Caco-2 (cell line): Measurements from ENCODE around the gene SMYD3. TPM values are rescaled to one million over a fixed set of nuclear protein-coding genes. Genes with fewer than 3 reads are reported as not detected.
"Not testable (repeated sequence)": the region's sequence is repeated elsewhere in the genome, so short reads cannot be mapped to it uniquely, and the experiment has no call there.

Experiments
- BruUV-seq: library from RNA; stranded (reverse); fragments of 400-500 nt; replicated peaks from 2 replicates; lab custom pipeline; 2021; lab: Mats Ljungman, UMichigan
- CTCF ChIA-PET: fragments of 300-600 bp; sonication (Branson Sonifier 250); formaldehyde crosslinking; loops from one replicate; lab custom pipeline; 2022; ENCODE audit warnings: antibody characterized with exemption; lab: Charles Lee
- POLR2A ChIA-PET: fragments of 300-600 bp; sonication (Branson Sonifier 250); formaldehyde crosslinking; loops from one replicate; lab custom pipeline; 2022; ENCODE audit warnings: antibody characterized with exemption; lab: Charles Lee
- DNase-seq, 2 experiments: peaks; one replicate each; pipeline versions ENCODE4 v3.0.0 to v3.0.0-alpha.2; 2020 to 2022
- H3K27me3 ChIP-seq: replicated peaks from 2 replicates; pipeline ENCODE4 v1.6.0; 2011; ENCODE audit warnings: low read length; ENCODE audit not compliant: control insufficient read depth, insufficient read depth
- H3K36me3 ChIP-seq: 2 replicates; pipeline ENCODE4 v1.5.1; 2011; ENCODE audit warnings: low read length; ENCODE audit not compliant: control insufficient read depth, insufficient read depth
- H3K4me1 ChIP-seq: fragments of 250-450 bp; sonication (Bioruptor Pico); 2 replicates; pipeline ENCODE4 v1.5.1; 2020; ENCODE audit warnings: mild to moderate bottlenecking
- H3K4me3 ChIP-seq: 2 replicates; pipeline ENCODE4 v1.5.1; 2011; ENCODE audit warnings: low read depth, mild to moderate bottlenecking, control low read depth, low read length
- H3K9me3 ChIP-seq: fragments of 250-450 bp; sonication (Bioruptor Pico); 2 replicates; pipeline ENCODE4 v1.5.1; 2020; ENCODE audit warnings: mild to moderate bottlenecking, moderate library complexity
- H3K27ac Mint-ChIP-seq: one replicate; pipeline ENCODE4 v1.8.0; 2022; ENCODE audit warnings: mixed read lengths; ENCODE audit not compliant: unreplicated experiment
- H3K27me3 Mint-ChIP-seq: one replicate; pipeline ENCODE4 v1.8.0; 2022; ENCODE audit warnings: mixed read lengths; ENCODE audit not compliant: insufficient read depth, unreplicated experiment
- H3K36me3 Mint-ChIP-seq: one replicate; pipeline ENCODE4 v1.8.0; 2022; ENCODE audit warnings: mild to moderate bottlenecking, mixed read lengths; ENCODE audit not compliant: insufficient read depth, unreplicated experiment
- H3K4me1 Mint-ChIP-seq: one replicate; pipeline ENCODE4 v1.8.0; 2022; ENCODE audit warnings: low read depth, mixed read lengths; ENCODE audit not compliant: unreplicated experiment
- H3K4me3 Mint-ChIP-seq: one replicate; pipeline ENCODE4 v1.8.0; 2022; ENCODE audit warnings: mild to moderate bottlenecking, moderate library complexity, mixed read lengths; ENCODE audit not compliant: unreplicated experiment
- H3K9me3 Mint-ChIP-seq: one replicate; pipeline ENCODE4 v1.8.0; 2022; ENCODE audit warnings: mixed read lengths; ENCODE audit not compliant: unreplicated experiment
- intact Hi-C: fragments of 100-400 bp; cut with micrococcal nuclease; formaldehyde crosslinking; loops from one replicate; pipeline ENCODE4 v1.10.0; 2022; ENCODE audit not compliant: unreplicated experiment
- total RNA-seq: library from RNA; stranded (reverse); gene quantifications from 2 replicates; pipeline ENCODE4 v1.2.3, GENCODE V29; 2022
- TF ChIP-seq, protein P1 (sequence below), 2 experiments: fragments of 200-600 bp in 1 of 2; IDR thresholded peaks; 1 replicate in 1 of 2; 2 replicates in 1 of 2; pipeline versions ENCODE4 v1.5.1 to v1.8.0; 2011 to 2022; ENCODE audit warnings: antibody characterized with exemption in 1 of 2, control low read depth in 1 of 2, inconsistent platforms in 1 of 2, low read depth in 1 of 2, low read length in 1 of 2, mild to moderate bottlenecking in 1 of 2, moderate library complexity in 1 of 2; ENCODE audit not compliant: insufficient read depth in 1 of 2, severe bottlenecking in 1 of 2, unreplicated experiment in 1 of 2

SMYD3 gene
- total RNA-seq, 1 experiment from 2014 or later: 33.0 TPM

DNA sequence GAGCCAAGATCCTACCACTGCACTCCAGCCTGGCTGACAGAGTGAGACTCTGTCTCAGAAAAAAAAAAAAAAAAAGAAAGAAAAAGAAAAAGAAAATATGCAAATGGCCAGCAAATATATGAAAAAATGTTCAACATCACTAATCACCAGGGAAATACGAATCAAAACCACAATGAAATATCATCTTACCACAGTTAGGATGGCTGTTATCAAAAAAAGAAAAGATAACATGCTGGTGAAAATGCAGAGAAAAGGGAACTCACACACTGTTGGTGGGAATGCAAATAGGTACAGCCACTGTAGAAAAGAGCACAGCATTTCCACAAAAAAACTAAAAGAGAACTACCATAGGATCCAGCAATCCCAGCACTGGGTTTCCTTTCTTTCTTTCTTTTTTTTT lies 477.5 kb downstream of the SMYD3 start:
- ChIA-PET POLR2A (no interaction called here), CTCF (no interaction called here)

DNA sequence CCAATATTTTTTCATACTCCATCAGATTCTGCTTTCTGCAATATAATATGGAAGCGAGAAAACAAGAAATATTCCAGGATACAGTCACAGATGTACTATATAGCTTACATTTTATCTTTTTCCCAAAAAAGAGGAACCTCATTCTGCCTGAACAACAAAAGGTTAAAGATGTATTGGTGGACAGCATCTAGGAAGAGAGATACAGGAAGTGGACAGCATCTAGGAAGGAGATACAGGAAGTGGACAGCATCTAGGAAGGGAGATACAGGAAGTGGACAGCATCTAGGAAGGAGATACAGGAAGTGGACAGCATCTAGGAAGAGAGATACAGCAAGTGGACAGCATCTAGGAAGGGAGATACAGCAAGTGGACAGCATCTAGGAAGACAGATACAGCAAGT lies 483.0 kb downstream of the SMYD3 start:
- H3K4me1 ChIP-seq, H3K4me1 Mint-ChIP-seq, H3K36me3 ChIP-seq, BruUV-seq, H3K4me3 ChIP-seq, H3K36me3 Mint-ChIP-seq, H3K4me3 Mint-ChIP-seq, H3K27ac Mint-ChIP-seq, intact Hi-C loops, H3K9me3 ChIP-seq, POLR2A ChIA-PET, CTCF ChIA-PET, DNase-seq, H3K27me3 ChIP-seq, H3K27me3 Mint-ChIP-seq: not testable (repeated sequence)
- H3K9me3 Mint-ChIP-seq: peaks cover 14% of the 10 kb centered on the region

More for the DNA sequence above, 477.5 kb downstream of the SMYD3 start:
- Mint-ChIP-seq H3K27me3 (no peaks in the 10 kb centered on the region), H3K27ac (no peak overlapping the region), H3K36me3 (no peaks in the 10 kb centered on the region), H3K9me3 (peaks cover 14% of the 10 kb centered on the region), H3K4me1 (no peaks in the 10 kb centered on the region), H3K4me3 (no peak overlapping the region)
- DNase-seq: no peak
- Histone ChIP-seq H3K4me3 (no peak overlapping the region), H3K27me3 (no peaks in the 10 kb centered on the region), H3K4me1 (no peaks in the 10 kb centered on the region), H3K9me3 (no peaks in the 10 kb centered on the region), H3K36me3 (no peaks in the 10 kb centered on the region)
- TF ChIP-seq, protein P1, sequence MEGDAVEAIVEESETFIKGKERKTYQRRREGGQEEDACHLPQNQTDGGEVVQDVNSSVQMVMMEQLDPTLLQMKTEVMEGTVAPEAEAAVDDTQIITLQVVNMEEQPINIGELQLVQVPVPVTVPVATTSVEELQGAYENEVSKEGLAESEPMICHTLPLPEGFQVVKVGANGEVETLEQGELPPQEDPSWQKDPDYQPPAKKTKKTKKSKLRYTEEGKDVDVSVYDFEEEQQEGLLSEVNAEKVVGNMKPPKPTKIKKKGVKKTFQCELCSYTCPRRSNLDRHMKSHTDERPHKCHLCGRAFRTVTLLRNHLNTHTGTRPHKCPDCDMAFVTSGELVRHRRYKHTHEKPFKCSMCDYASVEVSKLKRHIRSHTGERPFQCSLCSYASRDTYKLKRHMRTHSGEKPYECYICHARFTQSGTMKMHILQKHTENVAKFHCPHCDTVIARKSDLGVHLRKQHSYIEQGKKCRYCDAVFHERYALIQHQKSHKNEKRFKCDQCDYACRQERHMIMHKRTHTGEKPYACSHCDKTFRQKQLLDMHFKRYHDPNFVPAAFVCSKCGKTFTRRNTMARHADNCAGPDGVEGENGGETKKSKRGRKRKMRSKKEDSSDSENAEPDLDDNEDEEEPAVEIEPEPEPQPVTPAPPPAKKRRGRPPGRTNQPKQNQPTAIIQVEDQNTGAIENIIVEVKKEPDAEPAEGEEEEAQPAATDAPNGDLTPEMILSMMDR (IDR thresholded peaks at IDR 0.05; ENCODE audit: insufficient read depth in 1 of 2, low read depth in 1 of 2, low read length in 1 of 2, severe bottlenecking in 1 of 2, unreplicated experiment in 1 of 2): no peak
- intact Hi-C loops: no loop called here
- BruUV-seq: no TSS peak

DNA sequence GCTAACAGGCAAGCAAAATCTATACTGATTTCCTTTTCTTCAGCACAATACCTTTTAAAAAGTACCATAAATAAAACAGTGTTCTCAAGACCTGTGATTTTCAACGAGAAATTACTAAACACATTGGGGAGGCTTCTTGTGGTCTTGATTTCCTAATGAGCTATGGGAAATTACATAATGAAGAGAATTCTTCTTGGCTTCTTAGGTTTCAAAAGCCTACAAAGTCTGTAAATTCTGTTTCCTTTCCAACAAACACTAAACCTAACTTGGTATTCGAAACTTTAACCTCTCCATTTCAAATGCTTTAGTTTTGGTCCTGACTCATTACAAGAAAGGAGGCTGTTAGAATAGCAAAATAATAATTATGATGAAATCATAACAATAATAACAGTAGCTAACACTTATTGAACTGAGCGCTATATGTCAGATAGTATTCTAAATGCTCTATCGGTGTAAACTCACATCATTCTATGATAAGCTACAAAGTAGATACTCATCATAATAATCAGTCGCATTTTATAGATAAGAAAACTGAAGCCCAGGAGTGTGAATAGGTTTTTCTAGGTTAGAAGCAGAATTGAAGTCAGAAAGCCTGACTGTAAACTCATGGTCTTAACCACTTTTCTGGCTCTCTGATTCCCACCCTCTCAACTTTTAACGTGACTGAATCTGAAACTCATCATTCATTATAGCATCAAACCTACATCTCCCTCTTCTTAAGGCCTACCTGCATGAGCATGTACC lies 486.7 kb downstream of the SMYD3 start:
- no peak for DNase-seq
- no peaks in the 10 kb centered on the region for H3K9me3 Mint-ChIP-seq
- Histone ChIP-seq H3K9me3 (no peaks in the 10 kb centered on the region), H3K27me3 (no peaks in the 10 kb centered on the region), H3K36me3 (no peaks in the 10 kb centered on the region), H3K4me1 (no peaks in the 10 kb centered on the region), H3K4me3 (no peak overlapping the region)
- ChIA-PET CTCF (no interaction called here), POLR2A (no interaction called here)
- no peaks in the 10 kb centered on the region for H3K36me3 Mint-ChIP-seq
- H3K27me3 Mint-ChIP-seq: no peaks in the 10 kb centered on the region
- H3K4me1 Mint-ChIP-seq: no peaks in the 10 kb centered on the region
- no TSS peak for BruUV-seq
- intact Hi-C loops: no loop called here
- no peak overlapping the region for H3K4me3 Mint-ChIP-seq
- H3K27ac Mint-ChIP-seq: no peak overlapping the region
- TF ChIP-seq, protein P1 (IDR thresholded peaks at IDR 0.05; ENCODE audit: insufficient read depth in 1 of 2, low read depth in 1 of 2, low read length in 1 of 2, severe bottlenecking in 1 of 2, unreplicated experiment in 1 of 2): no peak
